NCI-H1694 treated with DMSO at 0.1 percent for 48 hours (cell line): ENCODE results near the gene DPAGT1.
"Not testable (repeated sequence)": the region's sequence is repeated elsewhere in the genome, so short reads cannot be mapped to it uniquely, and the experiment has no call there.

Source experiments
- DNase-seq: peaks from one replicate; lab custom pipeline; 2025; lab: John Stamatoyannopoulos, UW

Gene DPAGT1

DNA sequence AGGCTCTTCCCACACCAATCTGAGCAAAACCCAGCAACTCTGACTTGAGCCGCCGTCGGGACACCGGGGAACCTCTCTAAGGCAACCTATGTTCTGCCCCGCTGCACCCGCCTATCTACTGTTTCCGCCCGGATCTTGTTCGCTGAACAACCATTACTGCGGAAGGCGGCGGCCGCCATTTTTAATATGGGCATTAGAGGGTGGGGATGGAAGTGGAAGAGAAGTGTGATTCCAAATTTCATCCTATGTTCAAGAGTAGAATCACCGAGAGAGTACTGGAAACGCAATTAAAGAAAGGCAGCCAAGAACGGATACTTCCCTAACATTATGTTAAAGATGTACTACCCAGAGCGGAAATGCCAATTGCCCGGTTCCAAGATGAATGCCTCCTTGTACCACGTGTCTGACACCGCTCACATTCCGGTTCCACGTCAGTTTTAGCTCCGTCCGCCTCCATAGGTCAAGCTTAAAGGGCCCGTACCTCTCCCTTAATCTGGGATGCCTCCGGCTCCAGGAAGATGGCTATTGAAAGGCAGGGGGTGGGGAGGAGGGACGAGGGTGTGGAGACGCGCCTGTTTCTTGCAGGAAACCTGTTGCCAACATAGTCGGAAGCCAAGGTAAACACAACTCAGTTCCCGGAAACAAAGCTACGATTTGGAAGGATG, at the start of gene DPAGT1:
DPAGT1 (minus strand) TSS at position 95 of the 665 bp plus-strand sequence. CDS start 198 bp downstream, outside the sequence.
- DNase-seq, result peak; percentile 84

DNA sequence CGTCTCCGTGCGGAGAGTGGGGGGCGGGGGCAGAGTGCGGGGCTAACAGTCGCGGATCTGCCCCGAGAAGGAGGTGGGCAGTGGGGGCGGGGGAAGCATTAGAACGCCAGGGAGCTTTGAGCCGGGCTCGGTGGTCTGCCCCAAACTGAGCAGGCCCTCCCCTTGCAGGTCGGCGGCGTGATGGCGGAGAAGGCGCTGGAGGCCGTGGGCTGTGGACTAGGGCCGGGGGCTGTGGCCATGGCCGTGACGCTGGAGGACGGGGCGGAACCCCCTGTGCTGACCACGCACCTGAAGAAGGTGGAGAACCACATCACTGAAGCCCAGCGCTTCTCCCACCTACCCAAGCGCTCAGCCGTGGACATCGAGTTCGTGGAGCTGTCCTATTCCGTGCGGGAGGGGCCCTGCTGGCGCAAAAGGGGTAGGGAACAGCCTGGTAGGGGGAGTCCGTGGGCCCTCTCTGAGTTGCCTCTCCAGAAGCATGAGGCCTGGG, 48.2 kb upstream of the DPAGT1 start:
- DNase-seq, result no peak

DNA sequence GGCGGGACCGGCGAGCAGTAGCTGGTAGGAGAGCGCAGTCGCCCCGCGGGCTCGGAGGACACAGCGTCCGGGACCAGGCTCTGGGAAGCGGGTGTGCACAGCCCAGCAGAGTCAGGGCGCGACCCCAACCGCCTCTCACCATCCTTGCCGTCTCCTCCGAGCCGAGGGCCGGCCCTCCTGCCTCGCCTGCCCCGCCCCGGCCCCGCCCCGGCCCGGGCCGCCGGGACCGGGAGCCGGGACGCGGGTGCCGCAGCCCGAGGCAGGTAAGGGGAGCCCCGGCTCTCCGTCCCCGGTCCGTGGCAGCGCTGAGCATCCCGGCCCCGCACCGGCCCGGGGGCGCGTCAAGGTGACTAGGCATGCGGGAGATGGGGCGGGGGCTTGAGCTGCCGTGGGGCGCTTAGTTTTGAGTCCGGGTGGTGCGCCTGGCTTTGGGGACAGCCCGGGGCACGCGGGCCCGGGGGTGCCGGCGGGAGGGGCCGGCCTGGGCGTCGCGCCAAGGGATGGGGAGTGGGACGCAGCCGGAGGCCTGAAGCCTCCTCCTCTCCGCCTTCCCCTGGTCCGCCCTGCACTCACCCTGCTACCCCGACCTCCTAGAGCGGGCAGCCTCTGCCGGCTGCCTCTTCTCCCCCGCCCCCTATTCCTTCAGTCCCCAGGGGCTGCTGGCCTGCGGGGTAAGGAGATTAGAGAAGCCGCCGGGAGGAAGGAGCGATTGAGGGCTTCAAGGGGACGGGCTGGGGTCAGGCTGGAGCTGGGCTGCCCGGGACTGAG, 47.5 kb upstream of the DPAGT1 start, which contains the start of gene ABCG4:
ABCG4 (plus strand) TSS at position 35 of the 768 bp plus-strand sequence. CDS start 914 bp downstream, outside the sequence.
- no peak for DNase-seq

DNA sequence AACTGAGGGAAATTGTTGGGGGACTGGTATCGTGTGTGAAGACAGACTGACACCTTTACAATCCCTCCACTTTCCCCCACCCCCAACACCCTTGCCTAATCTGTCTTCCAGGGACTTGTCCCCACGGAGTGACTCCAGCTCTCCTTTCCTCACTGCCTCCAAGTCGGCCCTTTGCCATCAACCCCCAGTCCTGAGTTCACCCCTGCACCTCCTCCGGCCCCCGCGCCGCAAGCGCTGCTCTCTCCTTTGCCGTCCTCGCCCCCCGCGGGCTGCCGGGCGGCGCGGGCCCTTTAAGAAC, 47.0 kb upstream of the DPAGT1 start:
- DNase-seq, result no peak

DNA sequence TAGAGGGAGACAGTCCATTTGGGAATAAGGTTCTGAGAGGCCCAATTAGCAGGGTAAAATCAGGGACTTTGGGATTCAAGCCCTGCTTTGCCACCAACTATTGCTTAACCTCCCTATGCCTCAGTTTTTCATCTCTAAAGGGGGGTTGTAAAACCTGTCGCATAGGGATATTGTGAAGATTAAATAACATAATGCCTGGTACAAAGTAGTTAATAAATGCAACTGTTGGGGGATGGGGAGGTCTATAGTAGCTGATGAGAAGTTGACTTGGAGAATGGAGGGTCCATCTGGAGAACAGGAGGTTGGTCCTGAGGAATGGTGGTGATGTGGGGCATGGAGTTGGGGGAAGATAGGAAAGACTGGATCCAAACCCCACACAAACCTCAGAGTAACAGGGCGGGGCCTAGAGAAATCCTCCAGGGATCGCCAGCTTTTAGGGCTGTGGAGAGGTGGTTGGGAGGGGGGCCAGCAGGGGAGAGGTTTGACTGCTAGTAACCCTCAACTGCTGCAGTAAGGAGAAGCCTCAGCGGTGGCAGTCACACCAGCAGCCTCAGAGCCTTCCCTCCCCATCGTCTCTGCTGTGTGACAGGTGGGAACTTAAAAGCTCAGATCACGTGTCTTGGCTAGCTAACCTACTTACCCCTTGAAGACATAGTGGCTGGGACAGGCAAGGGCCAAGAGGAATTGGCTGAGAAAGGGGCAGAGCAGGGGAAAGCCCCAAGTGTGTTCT, 46.1 kb upstream of the DPAGT1 start:
- DNase-seq, result no peak

DNA sequence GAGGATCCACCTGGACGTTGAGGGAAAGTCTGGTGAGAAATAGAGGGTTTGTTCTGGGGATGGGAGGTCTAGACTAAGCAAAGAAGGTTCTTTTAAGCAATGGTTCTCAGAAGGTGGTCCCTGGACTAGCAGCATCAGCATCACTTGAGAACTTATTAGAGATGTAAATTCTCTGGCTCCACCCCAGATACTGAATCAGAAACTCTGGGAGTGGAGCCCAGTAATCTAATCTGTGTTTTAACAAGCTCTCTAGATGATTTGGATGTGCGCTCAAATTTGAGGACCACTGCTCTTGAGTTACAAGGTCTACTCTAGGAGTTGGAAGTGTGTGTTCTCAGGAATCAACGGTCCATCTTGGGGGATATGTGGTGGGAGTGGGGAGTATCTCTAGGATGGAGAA, 43.9 kb upstream of the DPAGT1 start:
- no peak for DNase-seq

DNA sequence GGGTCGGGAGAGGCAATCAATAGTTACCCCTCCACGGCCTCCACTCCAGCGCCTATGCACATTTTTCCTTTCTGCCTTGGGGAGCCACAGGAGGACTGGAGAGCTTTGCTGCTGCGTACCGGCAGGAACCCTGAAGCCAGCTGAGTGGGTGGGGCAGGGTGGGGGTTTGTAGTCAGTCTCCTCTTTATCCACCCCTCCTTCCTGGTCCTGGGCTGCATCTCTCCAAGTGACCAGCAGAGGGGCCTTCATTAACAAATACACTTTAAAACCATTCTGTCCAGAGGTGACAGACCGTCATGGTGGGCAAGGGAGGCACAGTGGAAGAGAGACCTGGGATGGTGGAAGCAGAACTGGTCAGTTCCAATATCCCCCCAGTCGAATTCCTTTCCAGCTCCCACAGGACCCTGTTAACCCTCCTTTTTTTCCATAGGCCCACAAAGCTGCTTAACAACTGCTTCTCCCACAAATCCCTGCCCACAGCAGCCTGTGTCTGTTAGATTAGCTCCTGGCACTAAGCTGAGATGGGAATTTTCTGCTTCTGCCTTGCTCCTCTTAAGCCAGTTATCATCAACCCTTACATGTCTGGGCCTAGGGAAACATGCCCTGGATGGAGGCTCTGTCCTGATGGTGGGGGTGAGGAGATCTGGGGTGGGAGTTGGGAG, 43.3 kb upstream of the DPAGT1 start:
- DNase-seq, result no peak

DNA sequence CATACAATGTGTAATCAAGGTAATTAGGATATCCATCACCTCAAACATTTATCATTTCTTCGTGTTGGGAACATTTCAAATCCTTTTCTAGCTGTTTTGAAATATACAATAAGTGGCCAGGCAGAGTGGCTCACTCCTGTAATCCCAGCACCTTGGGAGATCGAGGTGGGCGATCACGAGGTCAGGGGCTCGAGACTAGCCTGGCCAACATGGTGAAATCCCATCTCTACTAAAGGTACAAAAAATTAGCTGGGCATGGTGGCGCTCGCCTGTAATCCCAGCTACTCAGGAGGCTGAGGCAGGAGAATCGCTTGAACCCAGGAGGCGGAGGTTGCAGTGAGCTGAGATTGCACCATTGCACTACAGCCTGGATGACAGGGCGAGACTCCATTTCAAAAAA, 37.6 kb upstream of the DPAGT1 start:
- not testable (repeated sequence) for DNase-seq

DNA sequence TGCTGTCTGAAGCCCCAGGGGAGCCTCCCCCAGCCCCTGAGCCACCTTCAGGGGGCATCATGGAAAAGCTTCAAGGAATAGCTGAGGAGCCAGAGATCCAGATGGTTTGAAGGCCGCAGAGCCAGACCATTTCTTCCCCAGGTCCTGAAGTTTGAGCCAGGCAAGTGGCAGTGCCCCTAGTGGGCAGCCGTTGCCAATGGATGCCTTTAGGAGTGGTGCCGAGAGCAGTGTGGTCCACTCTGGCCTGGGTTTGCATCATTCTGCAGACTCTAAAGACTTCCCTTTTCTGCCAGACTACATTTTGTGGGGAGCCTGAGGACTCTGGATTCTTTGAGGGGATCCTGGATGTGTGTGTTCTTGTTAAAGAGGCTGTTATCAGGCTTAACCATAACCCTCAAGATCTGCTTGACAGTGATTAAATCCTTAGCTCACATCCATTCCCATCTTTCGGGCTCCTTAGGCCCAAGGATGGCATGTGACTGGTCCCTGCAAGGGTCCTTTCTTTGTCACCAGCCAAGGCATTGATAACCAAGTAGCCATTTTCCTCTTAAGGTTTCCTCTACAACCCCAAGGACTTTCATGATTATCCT, 32.8 kb upstream of the DPAGT1 start:
- DNase-seq, result no peak

DNA sequence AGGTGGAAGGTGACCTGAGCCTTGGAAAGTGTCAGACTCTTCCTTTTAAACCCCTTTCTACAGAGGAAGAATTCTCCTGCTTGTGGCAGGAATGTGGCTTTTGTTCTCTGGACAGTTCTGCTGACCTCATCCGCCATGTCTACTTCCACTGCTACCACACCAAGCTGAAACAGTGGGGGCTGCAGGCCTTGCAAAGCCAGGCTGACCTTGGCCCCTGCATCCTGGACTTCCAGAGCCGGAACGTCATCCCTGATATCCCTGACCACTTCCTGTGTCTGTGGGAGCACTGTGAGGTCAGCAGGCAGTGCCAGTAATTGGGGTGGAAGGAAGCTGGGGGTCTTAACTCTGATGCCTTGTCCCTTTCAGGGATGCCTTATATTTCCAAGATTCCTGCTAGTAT, 29.0 kb upstream of the DPAGT1 start:
- DNase-seq, result no peak

DNA sequence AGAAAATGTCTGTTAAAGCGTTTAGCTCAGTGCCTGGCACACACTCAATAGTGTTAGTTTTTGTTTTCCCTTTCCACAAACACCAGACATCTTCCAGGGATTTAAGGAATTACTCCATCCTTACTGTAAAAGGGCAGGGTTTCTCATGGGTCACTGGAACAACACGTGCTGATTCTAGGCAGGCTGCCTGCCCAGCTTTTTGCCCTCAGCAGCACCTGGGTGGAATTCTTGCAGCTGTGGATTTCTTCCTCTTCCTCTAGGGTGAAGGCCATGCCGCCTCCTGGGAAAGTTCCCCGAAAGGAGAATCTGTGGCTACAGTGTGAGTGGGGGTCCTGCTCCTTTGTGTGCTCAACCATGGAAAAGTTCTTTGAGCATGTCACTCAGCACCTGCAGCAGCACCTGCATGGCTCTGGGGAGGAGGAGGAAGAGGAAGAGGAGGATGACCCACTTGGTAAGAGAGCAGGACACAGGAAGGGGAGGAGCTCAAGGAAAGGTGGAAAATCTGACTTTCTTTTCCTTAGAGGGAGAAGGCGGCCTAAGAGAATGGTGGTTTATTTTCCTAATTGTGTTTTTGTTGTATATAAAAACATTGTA, 25.1 kb upstream of the DPAGT1 start:
- DNase-seq, result no peak

DNA sequence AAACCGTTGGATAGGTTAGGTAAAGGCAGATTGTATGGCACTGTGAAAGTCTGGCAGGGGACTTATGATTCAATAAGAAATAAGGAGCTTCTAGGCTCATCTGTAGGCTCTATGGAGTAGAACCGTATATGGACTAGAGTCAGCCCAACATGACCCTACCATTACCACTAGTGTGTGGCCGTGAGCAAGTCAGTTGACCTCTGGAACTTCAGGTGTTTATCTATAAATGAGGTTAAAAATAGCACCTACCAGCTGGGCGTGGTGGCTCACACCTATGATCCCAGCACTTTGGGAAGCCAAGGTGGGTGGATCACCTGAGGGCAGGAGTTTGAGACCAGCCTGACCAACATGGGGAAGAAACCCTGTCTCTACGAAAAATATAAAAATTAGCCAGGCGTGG, 24.2 kb upstream of the DPAGT1 start:
- DNase-seq, result no peak

DNA sequence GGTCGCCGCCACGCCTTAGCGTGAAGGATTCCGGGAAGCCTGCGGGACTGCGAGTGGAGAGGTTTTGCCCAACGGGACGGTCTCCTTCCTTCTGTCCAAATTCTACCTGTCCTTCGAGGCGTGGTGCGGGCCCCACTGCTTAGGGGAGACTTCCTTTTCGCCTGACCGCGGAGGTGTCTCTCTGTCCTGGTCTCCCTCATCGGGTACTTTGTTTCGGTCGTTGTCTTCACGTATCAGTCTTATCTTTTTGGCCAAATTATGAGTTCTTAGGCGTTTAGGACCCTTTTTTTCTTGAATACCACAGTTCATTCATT, 20.1 kb upstream of the DPAGT1 start:
- no peak for DNase-seq

DNA sequence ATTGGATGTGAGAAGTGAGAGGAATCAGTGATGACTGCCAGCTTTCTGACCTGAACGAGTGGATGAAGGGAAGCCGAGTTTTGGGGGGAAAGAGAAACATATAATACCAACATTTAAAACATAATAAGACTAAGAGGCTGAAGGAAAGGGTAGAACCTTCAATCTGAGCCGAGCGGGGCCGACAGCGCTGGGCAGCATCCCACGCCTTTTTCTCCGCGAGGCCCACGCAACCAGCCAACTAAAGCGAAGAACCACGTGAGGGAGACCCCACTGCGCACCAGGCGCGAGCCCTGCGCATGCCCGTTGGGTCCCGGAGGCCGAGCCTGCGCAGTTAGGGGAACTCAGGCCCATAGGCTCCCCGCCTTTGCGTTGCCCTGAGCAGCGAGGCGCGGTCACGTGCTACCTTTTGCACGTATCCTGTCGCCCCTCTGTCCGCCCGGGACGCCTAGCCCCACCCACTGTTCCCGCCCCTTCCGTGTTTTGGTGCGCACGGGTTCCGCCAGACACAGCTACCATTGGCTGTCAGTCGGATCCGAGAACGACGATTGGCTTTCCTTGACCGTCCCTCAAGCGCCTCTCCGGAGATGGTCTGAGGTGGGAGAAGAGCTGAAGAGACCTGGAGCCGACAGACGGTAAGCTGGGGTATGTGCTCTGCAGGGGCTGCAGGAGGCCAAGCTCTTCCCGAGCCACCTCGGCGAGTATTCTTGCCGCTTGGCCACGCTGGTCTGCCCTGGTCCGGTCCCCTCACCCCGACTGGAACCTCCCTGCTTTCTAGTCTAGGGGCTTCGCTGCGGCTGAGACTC, 19.6 kb upstream of the DPAGT1 start, which contains the start of gene HINFP:
HINFP (plus strand) TSS at position 573 of the 803 bp plus-strand sequence. CDS start 5,365 bp downstream, outside the sequence.
- DNase-seq, result peak; percentile 84

DNA sequence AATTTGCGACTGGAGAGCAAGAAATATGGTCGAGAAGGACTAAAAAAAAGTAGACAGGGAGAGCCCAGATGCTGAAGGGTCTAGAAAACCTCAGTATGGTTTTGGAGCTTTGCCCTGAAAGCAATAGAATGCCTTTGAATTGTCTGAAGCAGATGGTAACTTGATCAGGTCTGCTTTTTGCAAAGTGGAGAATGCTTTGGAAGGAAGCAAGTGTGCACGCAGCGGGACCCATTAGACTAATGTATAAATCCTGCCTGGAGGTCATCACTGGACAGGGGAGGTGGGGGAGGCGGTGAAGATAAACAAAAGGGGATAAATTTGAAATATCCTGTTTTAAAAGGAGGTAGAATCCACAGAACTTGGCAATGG, 19.0 kb upstream of the DPAGT1 start:
- DNase-seq, result no peak

DNA sequence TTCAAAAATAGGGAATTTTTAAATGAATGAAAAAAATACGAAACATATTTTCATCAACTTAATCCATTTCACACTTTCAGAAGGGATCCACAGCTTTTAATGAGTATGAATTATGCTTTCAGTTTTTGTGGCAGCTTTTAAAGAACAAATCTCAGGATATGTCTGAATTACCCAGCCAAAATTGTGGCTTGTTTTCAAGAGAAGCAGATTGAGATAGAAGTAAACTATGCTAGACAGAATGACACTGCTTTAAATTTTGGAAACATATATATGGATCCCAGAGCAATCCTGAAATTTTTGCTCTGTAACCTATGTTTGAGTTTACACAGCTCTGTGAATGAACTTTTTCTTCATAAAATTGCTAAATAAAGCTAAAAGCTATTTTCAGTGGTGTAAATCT, 17.3 kb upstream of the DPAGT1 start:
- no peak for DNase-seq

DNA sequence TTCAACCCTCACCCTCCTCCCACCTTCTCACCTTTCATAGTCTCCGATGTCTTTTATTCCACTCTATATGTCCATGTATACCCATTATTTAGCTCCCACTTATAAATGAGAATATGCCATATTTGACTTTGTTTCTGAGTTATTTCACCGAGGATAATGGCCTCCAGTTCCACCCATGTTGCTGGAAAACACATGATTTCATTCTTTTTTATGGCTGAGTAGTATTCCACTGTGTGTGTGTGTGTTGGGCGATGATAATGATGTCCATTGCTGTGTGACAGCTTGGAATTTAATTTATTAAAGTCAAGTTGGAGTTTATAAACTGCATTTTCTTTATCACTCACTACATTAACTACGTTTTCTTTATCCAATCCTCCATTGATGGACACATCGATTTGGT, 16.6 kb upstream of the DPAGT1 start:
- no peak for DNase-seq

DNA sequence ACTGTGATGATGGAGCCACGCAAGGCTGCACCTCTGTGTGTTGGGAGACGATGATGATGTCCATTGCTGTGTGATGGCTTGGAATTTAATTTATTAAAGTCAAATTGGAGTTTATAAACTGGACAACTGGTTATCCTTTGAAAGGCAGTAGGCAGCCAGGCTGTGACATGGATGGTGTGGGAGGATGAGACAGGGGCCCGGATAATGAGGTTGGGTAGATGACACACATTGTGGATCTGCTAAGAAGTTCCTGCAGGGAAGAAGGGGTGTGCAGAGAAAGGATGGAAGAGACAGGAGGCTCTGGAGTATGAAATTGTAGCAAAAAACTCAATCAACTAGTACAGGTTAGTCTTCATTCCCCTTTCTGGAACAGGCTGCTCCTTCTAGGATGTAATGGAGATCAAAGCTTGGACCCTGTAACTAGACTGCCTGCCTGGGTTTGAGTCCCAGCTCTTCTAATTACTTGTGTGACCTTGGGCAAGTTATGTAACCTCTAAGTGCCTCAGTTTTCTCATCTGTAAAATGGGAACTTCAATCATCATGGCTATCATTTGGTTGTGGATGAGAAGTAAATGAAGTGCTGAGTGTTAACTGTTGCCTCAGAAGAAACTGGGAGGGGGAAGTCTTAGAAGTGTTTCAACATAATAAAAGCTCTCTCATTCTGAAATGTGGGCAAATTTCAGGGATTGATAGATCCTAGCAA, 15.5 kb upstream of the DPAGT1 start:
- no peak for DNase-seq

DNA sequence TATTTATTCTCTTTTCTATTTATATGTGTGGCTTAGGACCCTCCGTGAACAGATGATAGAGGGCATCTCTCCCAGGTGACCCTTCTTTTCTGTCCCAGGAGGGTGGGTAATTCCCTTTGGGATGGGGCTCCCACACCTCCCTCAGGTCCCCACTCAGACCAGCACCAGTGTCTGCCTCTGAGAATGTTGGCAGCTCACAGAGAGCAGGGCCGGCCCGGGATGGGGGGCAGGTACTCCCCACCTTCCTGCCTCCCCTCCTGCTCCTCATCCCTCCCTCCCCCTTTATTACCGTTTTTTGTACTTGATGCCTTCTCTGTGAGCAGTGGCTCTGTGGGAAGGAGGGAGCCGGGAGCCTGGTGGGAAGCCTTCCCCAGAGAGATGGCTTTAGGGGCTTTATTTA, 14.9 kb upstream of the DPAGT1 start:
- no peak for DNase-seq

DNA sequence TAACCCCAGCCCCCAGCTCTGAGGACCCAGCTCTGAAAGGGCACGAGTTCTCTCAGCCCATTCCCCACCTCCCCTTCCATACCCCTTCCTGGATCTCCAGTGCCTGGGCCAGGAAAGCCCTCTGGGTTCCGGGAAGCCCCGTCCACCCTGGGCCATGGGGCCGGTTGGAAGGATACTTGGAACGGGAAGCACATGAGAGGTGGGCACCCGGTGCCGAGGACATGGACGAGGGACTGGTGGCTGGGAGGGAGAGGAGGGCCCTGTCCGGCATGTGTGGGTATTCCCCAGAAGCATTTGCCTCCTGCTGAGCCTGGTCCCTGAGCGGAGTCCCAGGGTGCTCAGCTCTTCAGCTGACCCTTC, 14.6 kb upstream of the DPAGT1 start:
- no peak for DNase-seq
